H7 (cell line): ENCODE data around the gene ENOSF1. TPM values are rescaled to one million over a fixed set of nuclear protein-coding genes. Genes with fewer than 3 reads are reported as not detected.

Experiments used
- DNase-seq: peaks from one replicate; pipeline ENCODE4 v3.0.0; 2012
- H3K27me3 ChIP-seq: 2 replicates; pipeline ENCODE4 v1.6.0; 2011; ENCODE audit warnings: mild to moderate bottlenecking, low read length; ENCODE audit not compliant: control insufficient read depth, insufficient read depth
- H3K36me3 ChIP-seq: replicated peaks from 2 replicates; pipeline ENCODE4 v1.5.1; 2011; ENCODE audit warnings: low read length; ENCODE audit not compliant: control insufficient read depth, insufficient read depth
- H3K4me3 ChIP-seq: 2 replicates; pipeline ENCODE4 v1.5.1; 2011; ENCODE audit warnings: low read depth, mild to moderate bottlenecking, control low read depth, low read length, moderate library complexity; ENCODE audit not compliant: insufficient read depth
- total RNA-seq: library from RNA; depleted of rRNA; stranded (reverse); fragments of >200 nt; shearing (Covaris generic); gene quantifications from 2 replicates; pipeline ENCODE4 v1.2.3, GENCODE V29; 2014

The ENOSF1 gene
- total RNA-seq, 1 experiment from 2014 or later: 15.4 TPM

GRCh38 chr18:715626-716025, 3.2 kb upstream of the ENOSF1 start:
- Histone ChIP-seq H3K4me3 (no peak overlapping the region), H3K36me3 (no peaks in the 10 kb centered on the region), H3K27me3 (no peaks in the 10 kb centered on the region; the same call in 1 of the 2 replicates)
- no peak for DNase-seq

GRCh38 chr18:713135-713490, 683 bp upstream of the ENOSF1 start:
- no peak for DNase-seq
- Histone ChIP-seq H3K36me3 (no peaks in the 10 kb centered on the region), H3K4me3 (peak overlapping the region; percentile 49; the same call in 1 of the 2 replicates), H3K27me3 (no peaks in the 10 kb centered on the region; the same call in 1 of the 2 replicates)

- H3K4me3 ChIP-seq: peak overlapping the region; percentile 55
- peak; percentile 64 for DNase-seq
- H3K36me3 ChIP-seq: no peaks in the 10 kb centered on the region
- no peaks in the 10 kb centered on the region; the same call in 1 of the 2 replicates for H3K27me3 ChIP-seq
Observed at GRCh38 chr18:711657-712400, 601 bp downstream of the ENOSF1 start.

- H3K36me3 ChIP-seq: no peaks in the 10 kb centered on the region
- H3K4me3 ChIP-seq: peak overlapping the region; percentile 55
- peak; percentile 31 for DNase-seq
- no peaks in the 10 kb centered on the region; the same call in 1 of the 2 replicates for H3K27me3 ChIP-seq
Observed at GRCh38 chr18:711310-711656, 1.1 kb downstream of the ENOSF1 start.

- no peak for DNase-seq
- Histone ChIP-seq H3K4me3 (no peak overlapping the region), H3K27me3 (no peaks in the 10 kb centered on the region; the same call in 1 of the 2 replicates), H3K36me3 (no peaks in the 10 kb centered on the region)
Observed at GRCh38 chr18:710418-711300, 1.8 kb downstream of the ENOSF1 start.

GRCh38 chr18:709771-710170, 2.7 kb downstream of the ENOSF1 start:
- H3K27me3 ChIP-seq: no peaks in the 10 kb centered on the region; the same call in 1 of the 2 replicates
- DNase-seq: no peak
- no peak overlapping the region for H3K4me3 ChIP-seq
- H3K36me3 ChIP-seq: no peaks in the 10 kb centered on the region; the same call in 1 of the 2 replicates

- Histone ChIP-seq H3K4me3 (no peak overlapping the region), H3K36me3 (peaks cover 3% of the 10 kb centered on the region), H3K27me3 (no peaks in the 10 kb centered on the region; the same call in 1 of the 2 replicates)
- no peak for DNase-seq
Observed at GRCh38 chr18:708096-708495, 4.3 kb downstream of the ENOSF1 start.

- DNase-seq: no peak
- Histone ChIP-seq H3K36me3 (peaks cover 3% of the 10 kb centered on the region), H3K27me3 (no peaks in the 10 kb centered on the region), H3K4me3 (no peak overlapping the region)
Observed at GRCh38 chr18:706405-706804, 6.0 kb downstream of the ENOSF1 start.

GRCh38 chr18:703213-703967, 9.0 kb downstream of the ENOSF1 start:
- no peak for DNase-seq
- no peak overlapping the region for H3K4me3 ChIP-seq

GRCh38 chr18:697800-698199, 14.6 kb downstream of the ENOSF1 start:
- H3K4me3 ChIP-seq: no peak overlapping the region
- no peak for DNase-seq
- no peaks in the 10 kb centered on the region for H3K27me3 ChIP-seq
- peaks cover 3% of the 10 kb centered on the region for H3K36me3 ChIP-seq

More at GRCh38 chr18:703213-703967, 9.0 kb downstream of the ENOSF1 start:
- no peaks in the 10 kb centered on the region for H3K27me3 ChIP-seq
- peaks cover 3% of the 10 kb centered on the region for H3K36me3 ChIP-seq

GRCh38 chr18:697012-697411, 15.4 kb downstream of the ENOSF1 start:
- no peaks in the 10 kb centered on the region for H3K27me3 ChIP-seq
- DNase-seq: no peak
- H3K4me3 ChIP-seq: no peak overlapping the region

GRCh38 chr18:693466-694187, 18.8 kb downstream of the ENOSF1 start:
- Histone ChIP-seq H3K36me3 (peaks cover 5% of the 10 kb centered on the region), H3K4me3 (no peak overlapping the region), H3K27me3 (no peaks in the 10 kb centered on the region)
- DNase-seq: no peak

More at GRCh38 chr18:697012-697411, 15.4 kb downstream of the ENOSF1 start:
- H3K36me3 ChIP-seq: peaks cover 5% of the 10 kb centered on the region

GRCh38 chr18:692824-693223, 19.6 kb downstream of the ENOSF1 start:
- H3K27me3 ChIP-seq: no peaks in the 10 kb centered on the region
- DNase-seq: no peak
- no peak overlapping the region for H3K4me3 ChIP-seq
- peaks cover 5% of the 10 kb centered on the region for H3K36me3 ChIP-seq

GRCh38 chr18:688323-688722, 24.1 kb downstream of the ENOSF1 start:
- no peaks in the 10 kb centered on the region for H3K27me3 ChIP-seq
- H3K36me3 ChIP-seq: peaks cover 10% of the 10 kb centered on the region
- no peak overlapping the region for H3K4me3 ChIP-seq
- DNase-seq: no peak
